SIG-M5 (cell line): ENCODE data around the gene SEC14L5.
"Not testable (repeated sequence)": the region's sequence is repeated elsewhere in the genome, so short reads cannot be mapped to it uniquely, and the experiment has no call there.

Source experiments
- DNase-seq: peaks from one replicate; lab custom pipeline; 2025; lab: John Stamatoyannopoulos, UW

SEC14L5 gene

DNA sequence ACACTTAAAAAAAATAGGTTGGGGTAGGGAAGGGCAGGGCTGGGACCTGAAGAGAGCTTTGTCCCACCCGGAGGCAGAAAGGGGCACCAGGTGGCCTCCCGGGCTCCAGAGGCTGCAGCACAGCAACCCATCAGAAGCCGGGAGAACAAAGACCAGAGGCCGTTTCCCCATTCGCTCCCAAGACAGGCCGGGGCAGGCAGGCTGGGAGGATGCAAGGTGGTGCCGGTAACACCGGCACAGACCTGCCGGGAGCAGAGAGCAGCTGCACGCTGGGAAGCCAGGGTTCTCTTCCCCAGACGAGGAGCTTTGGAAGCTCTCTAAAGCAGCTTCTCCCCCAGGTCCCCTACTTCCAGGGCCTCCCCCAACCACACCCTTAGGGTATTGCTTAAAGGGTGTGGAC is 26.7 kb upstream of the SEC14L5 start:
- DNase-seq: no peak

DNA sequence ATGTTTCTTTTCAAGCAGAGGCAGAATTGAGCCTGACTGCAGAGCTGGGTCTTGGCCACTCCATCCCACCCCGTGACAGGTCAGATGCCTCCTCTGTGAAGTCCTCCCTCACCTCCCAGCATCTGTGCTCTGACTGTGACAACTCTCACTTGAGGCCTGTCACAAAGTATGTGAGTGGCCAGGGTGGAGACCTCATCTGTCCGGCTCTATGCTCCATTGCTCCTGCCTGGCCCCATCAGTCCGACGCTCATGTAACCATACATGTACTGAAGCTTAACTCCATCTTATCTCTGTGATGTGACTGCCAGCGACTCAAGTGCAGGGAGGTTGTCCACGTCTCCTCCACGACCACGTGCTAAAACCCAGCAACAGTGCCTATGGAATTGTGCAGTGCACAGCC is 24.7 kb upstream of the SEC14L5 start:
- DNase-seq: no peak

DNA sequence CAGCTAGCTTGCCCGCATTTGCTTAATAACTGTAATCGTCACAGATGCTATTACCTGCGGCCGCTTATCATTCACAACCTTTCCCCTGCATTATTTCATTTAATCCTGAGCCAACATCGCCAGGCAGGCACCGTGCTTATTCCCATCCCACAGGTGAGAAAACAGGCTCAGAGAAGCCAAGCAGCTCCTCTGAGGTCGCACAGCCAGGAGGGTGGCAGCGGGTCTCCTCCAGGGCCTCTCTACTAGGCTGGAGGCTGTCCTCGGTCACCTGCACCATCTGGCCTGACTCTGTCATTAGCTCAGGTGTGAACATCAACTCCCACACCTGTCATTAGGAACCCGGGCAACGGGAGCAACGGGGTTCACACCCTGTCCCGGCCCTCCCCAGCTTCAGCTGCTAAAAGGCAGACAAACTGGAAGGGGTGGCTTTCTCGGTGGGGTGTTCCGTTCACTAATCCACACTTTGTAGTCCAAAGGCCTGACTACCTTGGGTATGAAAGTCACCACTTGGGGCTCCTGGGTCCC is 24.2 kb upstream of the SEC14L5 start:
- no peak for DNase-seq

DNA sequence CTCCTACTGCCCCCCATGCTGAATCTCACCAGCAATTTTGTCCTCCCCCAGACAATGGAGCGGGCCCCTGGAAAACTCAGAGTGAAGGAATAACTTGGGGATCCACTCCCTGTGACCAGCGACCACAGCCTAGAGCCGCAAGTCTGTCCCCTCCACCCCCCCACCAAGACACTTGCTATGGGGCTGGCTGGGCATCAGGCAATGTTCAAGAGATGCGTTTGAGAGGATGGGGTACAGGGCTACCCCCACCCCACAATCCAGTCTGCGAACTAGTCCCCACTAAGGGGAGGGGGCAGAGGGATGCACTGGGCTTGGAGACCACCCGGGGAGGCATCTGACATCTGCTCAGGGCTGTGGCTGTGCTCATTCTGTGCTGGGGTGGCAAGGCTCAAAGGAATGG is 23.5 kb upstream of the SEC14L5 start:
- no peak for DNase-seq

DNA sequence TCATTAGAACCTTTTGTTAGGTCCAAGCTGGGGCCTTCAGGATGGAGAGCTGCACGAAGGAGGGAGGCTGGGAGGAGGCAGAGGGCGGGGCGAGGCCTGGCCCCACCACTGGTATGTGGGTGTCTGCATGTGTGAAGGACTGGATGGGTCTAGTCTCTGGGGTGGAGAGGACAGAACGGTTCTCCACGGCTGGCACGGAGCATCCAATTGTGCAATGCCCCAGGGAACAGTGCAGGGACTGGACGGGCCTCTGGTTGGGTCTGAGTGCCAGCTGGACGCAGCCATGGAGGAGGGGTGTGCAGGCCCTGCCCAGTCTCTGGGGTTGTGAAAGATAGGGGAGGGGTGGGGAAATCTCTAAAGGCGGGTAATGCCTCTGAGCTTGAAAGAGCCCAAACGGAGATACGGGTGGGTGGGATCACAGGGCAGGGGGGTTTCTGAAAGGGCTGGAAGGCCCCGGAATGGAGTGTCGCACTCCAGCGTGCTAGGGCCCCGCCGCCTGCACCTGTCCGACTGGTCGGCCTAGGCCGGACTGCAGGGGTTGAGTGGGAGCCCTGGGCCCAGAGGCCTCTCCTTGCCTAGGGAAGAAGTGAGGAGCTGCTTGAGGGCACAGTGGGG is 22.8 kb upstream of the SEC14L5 start:
- DNase-seq: no peak

DNA sequence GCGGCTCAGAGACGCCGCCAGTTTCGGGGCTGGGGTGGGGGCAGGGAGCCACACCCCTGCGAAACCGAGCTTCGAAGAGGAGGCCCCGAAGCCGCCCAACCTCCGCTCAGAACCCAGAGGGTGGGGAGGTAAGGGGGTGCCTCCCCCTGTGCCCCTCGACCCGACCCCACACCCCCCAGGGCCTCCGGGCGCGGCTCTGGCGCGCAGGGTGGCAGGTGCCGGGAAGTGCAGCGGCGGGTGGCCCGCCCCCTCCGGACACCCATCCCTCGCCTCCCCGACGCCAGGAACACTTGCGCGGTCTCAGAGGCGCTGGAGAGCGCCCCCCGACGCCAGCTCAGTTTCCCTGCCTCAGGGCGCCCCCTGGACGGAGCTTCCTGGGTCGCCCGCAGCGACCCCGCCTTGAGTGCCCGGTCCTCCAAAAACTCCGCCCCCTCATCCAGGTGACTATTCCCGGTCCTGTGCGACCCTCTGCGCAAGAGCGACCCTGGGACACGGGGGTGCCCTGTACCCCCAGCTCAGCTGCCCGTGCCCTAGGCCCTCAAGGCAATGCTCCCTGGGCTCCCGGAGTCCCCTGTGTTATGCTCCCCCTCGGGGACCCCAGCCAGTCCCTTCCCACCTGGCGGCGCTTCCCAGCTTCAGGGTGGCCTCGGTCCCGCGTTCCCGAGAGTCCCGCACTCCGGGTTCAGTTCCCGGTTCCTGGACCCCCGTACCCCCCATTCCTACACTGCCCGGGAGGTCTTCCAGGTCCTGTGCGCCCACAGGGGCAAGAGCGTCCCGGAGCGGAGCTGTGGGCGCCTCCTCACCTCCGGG is 21.7 kb upstream of the SEC14L5 start:
- DNase-seq: no peak

GRCh38 chr16:4936991-4937781 is 20.9 kb upstream of the SEC14L5 start, which contains the start of gene PPL:
Gene PPL, minus strand, starts transcription at chr16:4937148. Its CDS starts 103 bp downstream, at chr16:4937045.
- DNase-seq: no peak

DNA sequence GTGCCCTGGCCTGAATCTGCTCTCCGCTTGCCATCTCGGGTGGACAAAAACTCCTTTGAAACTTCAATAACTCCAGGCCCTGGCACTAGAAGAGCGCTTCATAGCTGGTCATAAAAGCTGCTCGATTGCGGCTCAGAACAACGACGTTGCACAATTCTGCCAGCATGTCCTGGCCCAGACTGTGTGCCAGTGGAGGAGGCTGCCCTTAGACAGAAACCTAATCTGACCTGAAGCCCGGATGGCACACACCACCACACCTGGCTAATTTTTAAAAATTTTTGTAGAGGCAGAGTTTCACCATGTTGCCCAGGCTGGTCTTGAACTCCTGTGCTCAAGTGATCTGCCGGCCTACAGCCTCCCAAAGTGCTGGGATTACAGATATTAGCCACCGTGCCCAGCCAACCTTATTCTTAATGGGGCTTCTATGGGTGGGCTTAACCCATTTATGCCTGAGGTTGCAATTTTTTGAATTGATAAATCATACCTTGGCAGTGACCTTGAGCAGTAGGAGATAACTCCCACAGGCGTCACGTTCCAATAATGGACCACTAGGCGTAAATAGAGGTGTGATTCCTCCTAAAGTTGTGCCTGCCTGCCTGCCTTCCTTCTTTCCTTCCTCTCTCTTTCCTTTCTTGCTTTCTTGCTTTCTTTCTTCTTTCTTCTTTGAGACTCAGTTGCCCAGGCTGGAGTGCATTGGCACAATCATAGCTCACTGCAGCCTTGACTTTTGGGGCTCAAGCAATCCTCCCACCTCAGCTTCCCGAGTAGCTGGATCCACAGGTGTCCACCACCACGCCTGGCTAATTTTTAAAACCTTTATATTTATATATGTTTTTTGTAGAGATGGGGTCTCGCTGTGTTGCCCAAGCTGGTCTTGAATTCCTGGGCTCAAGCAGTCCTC is 20.1 kb upstream of the SEC14L5 start:
- DNase-seq: no peak

DNA sequence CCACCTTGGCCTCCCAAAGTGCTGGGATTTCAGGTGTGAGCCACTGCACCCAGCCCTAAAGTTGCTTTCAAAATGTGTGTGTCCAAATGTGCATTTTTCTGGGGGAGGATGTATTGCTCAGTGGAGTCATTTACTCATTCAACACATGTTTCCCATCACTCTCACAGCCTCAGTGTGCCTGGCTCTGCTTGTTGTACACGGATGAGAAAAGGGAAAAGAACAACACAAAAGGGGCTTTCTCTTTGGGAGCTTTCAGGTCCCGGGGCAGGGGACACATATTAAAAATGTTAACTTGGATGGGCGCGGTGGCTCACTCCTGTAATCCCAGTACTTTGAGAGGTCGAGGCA is 19.5 kb upstream of the SEC14L5 start:
- no peak for DNase-seq

GRCh38 chr16:4940719-4941118 is 17.4 kb upstream of the SEC14L5 start:
- DNase-seq: no peak

DNA sequence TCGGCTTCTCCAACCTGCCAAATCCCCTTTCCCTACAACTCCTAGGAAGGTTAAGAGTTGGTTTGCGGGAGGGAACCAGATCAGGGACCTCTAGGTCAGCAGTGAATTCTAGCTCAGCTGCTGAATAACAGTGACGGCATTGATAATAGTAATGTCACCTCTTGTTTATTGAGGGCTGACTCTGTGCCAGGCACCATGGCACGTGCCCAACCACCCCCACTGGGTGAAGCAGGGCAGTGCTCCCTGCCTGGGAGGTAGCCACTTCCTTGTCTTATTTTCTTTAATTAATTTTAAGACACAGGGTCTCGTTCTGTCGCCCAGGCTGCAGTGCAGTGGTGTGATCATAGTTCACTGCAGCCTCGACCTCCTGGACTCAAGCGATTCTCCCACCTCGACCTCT is 15.6 kb upstream of the SEC14L5 start:
- no peak for DNase-seq

DNA sequence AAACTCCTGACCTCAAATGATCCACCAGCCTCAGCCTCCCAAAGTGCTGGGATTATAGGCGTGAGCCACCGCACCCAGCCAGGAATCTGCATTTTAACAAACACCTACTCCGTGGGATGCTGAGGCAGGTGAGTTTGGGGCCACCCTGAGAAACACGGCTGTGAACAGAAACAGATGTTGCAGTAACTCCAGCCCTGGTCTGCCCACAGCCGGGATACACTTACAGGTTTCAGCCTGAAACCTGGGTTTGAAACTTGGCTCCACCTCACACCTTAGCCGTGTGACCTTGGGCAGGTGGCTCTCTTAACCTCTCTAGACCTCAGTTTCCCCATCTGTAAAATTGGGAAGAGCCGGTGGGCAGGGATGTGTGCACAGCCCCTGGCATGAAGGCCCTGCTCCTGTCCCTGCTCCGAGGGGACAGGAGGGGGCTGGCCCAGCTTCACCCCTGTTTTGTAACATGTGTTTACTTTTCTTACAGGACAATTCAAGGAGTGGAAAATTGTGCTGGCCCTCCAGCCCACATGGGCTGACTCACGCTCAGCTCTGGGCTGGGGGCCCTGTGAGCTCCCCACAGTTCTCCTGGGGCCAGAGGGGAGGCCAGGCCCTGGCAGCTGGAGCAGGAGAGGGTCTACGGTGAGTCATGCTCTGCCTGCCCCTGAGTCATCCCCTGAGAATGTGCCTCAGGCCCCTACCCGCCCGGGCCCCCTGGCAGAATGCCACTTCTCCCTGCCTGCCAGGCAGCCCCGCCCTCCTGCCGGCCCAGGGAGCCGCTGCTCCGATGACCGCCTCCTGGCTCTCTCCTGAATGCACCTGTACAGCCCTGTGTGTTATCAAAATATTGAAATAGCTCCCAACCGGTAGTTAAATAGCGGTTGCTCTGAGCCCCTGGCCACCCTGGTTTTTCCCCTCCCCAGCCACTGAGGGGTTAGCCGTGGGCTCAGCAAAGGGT is 13.5 kb upstream of the SEC14L5 start:
- no peak for DNase-seq

DNA sequence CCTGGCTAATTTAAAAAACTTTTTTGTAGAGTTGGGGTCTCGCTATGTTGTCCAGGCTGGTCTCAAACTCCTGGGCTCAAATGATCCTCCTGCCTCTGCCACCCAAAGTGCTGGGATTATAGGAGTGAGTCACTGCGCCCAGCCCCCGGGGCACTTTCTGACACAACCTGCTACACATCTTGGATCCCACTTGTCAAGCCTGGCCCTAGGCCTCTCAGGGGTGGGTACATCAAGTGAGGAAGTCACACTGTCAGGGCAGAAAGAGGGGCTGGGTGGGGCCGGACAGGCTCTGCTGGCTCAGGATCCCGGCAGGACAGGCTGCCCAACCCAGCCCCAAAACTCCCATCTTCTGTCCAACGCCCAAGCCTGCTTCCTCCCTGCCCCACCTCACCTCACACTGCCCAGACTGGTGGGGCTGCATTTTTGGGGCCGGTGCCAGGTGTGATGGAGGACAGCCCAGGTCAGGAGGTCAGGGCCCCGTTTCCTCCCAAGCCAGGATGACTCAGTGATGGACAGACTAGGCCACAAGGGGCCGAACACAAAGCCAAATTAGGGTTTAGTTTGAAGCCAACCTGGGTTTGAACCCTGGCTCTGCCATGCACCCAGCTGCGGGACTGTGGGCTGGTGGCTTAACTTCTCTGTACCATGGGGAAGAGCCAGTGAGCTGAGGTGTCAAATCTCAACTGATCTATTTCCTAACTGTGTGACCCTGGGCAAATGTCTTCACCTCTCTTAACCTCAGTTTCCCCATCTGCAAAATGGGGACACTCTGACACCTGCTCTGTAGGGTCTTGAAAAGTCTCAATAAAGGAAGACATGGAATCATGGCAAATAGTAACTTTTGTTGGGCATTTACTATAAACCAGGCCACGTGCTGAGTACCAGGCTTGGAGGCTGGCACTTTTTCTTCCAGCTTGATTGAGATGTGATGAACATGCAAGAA is 12.3 kb upstream of the SEC14L5 start:
- no peak for DNase-seq

GRCh38 chr16:4946917-4947316 is 11.2 kb upstream of the SEC14L5 start:
- DNase-seq: no peak

DNA sequence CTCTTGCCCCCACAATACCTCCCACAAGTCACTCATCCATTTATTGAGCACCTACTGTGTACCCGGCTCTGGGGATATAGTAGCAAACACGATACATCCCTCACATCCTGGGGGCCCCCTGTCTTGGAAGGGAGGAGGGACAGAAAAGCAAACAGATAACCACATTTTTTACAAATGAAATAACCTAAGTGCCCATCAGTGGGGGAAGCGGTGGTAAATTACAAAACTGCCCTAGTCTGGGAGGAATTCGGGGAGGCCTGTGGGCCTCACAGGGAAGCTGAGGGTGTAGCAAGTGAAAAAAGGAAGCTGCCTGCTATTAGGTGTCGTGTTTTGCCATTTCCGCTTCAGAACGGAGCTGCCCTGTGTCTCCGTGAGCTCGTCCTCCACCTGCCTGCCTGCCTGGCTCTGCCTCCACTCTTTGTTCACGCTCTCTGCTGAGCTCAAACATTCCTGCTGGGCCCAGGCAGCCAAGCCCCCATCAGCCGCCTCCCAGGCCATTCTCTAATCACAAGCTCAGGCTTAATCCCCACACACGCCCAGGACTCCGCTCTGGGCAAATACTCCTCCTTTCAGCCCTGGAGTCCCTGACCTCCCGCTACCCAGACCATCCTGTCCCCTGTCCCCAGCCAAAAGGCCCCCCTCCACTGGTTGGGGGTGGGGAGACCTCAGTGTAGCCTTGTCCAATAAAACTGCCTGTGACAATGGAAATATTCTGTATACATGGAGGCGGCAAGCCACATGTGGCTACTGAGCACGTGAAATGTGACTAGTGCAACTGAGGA is 10.2 kb upstream of the SEC14L5 start:
- DNase-seq: peak; percentile 21

DNA sequence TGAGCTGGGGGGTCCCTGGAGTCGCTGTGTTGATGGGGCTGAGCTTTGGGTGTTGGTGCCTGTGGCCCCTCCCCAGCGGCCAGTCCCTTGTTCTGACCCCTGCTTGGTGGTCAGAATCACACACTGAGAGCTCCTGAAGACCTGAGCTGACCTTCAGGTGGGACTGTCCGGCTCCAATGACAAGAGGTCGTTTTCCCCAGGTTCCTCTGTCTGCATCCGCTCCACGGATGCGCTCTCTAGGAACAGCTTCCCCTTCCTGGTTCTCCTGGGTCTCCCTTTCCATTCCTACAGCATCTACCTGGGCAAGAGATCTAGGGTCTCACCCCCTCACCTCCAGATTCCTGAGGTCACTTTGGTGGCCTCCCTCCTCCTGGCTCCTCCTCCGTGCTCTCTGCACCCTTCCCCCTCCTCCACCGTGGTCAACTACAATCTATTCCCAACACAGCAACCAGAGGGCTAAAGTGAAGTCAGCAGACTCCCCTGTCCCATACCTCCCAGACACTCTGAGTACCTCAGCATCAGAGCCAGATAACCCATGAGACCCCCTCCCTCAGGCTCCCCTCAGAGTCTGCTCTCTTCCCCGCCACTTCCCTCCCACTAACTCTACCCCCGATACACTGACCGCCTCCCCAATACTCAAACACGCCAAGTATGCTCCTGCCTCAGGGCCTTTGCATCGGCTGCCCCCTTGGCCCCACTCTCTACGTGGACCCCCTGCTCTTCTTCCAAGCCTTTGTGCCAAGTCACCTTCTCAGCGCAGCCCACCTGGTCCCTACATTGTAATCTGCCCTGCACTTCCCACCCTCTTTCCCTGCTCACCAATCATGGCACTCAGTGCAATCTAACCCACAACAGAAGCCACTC is 9.0 kb upstream of the SEC14L5 start:
- DNase-seq: no peak

DNA sequence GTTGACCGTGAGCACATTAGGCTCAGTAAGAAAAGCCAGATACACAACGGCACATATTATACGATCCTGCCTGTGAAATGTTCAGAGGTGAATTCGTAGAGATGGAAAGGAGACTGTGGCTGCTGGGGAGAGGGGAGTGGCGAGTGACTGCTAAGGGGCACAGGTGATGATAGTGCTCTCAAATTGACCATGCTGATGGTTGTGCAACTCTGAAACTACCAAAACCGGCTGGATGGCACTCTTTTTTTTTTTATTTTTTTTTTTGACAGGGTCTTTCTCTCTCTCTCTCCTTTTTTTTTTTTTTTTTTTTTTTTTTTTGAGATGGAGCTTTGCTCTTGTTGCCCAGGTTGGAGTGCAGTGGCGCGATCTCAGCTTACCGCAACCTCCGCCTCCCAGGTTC is 8.1 kb upstream of the SEC14L5 start:
- DNase-seq: no peak

DNA sequence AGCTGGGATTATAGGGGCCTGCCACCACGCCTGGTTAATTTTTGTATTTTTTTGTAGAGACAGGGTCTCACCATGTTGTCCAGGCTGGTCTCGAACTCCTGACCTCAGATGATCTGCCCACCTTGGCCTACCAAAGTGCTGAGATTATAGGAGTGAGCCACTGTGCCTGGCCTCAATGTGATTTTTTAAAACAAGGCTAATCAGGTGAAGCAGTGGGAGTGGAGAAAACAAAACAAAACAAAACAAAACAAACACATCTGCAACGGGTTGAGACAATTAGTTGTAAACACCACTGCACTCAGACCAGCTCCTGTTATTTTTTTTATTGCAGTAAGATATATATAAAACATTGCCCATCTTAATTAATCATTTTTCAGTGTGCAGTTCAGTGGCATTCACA is 6.5 kb upstream of the SEC14L5 start:
- DNase-seq: not testable (repeated sequence)
